HL-60 (cell line): ENCODE data around the gene PER3.

Source experiments
- DNase-seq, 2 experiments: peaks; one replicate each; pipeline ENCODE4 v3.0.0-alpha.2; 2010 to 2020; ENCODE audit warnings: low read depth in 1 of 2, low spot score in 1 of 2
- H3K27ac ChIP-seq: fragments of 250-450 bp; sonication (Bioruptor Pico); replicated peaks from 2 replicates; pipeline ENCODE4 v1.5.1; 2020; ENCODE audit warnings: mild to moderate bottlenecking, moderate library complexity
- H3K27me3 ChIP-seq: fragments of 250-450 bp; sonication (Bioruptor Pico); 2 replicates; pipeline ENCODE4 v1.5.1; 2021; ENCODE audit warnings: mild to moderate bottlenecking, moderate library complexity; ENCODE audit not compliant: insufficient read depth, poor library complexity, severe bottlenecking
- H3K4me3 ChIP-seq: replicated peaks from 2 replicates; pipeline ENCODE4 v1.5.1; 2011; ENCODE audit warnings: mild to moderate bottlenecking, control low read depth, low read length; ENCODE audit not compliant: insufficient read depth
- CTCF ChIP-seq: IDR thresholded peaks from one replicate; pipeline ENCODE4 v1.5.1; 2011; ENCODE audit warnings: low read length, control low read depth, inconsistent platforms; ENCODE audit not compliant: insufficient read depth
- GABPA ChIP-seq: IDR thresholded peaks from 2 replicates; pipeline ENCODE4 v1.6.1; 2012; ENCODE audit warnings: low read depth
- POLR2AphosphoS5 ChIP-seq: IDR thresholded peaks from 2 replicates; pipeline ENCODE4 v1.6.1; 2012; ENCODE audit warnings: low read depth
- REST ChIP-seq: IDR thresholded peaks from 2 replicates; pipeline ENCODE4 v1.6.1; 2012; ENCODE audit warnings: low read depth; ENCODE audit not compliant: insufficient replicate concordance
- SPI1 ChIP-seq: IDR thresholded peaks from 2 replicates; pipeline ENCODE4 v1.6.1; 2012; ENCODE audit warnings: low read depth, mild to moderate bottlenecking, borderline replicate concordance

PER3 gene

GRCh38 chr1:7852804-7853683 lies 69.0 kb downstream of the PER3 start, which contains the start of gene UTS2:
Gene UTS2 (minus strand): TSS chr1:7853065. CDS start chr1:7853003, 62 bp downstream.
- H3K4me3 ChIP-seq: no peak within 1 kb of the TSS
- H3K27me3 ChIP-seq: peaks cover 4% of the 10 kb centered on the region
- TF ChIP-seq GABPA: no peak
- TF ChIP-seq SPI1: no peak
- no peak for TF ChIP-seq POLR2AphosphoS5
- no peak for TF ChIP-seq REST
- no peak for TF ChIP-seq CTCF
- no peak for DNase-seq
- no peak within 1 kb of the TSS for H3K27ac ChIP-seq

- no peak for DNase-seq
- Histone ChIP-seq H3K27ac (no peak overlapping the region), H3K27me3 (peaks cover 4% of the 10 kb centered on the region), H3K4me3 (no peak overlapping the region)
- no peak for TF ChIP-seq SPI1
- no peak for TF ChIP-seq POLR2AphosphoS5
- no peak for TF ChIP-seq REST
- no peak for TF ChIP-seq GABPA
- no peak for TF ChIP-seq CTCF
Measured at GRCh38 chr1:7853684-7854026, 69.6 kb downstream of the PER3 start.

GRCh38 chr1:7856345-7856744 lies 72.3 kb downstream of the PER3 start:
- H3K27ac ChIP-seq: no peak overlapping the region
- H3K27me3 ChIP-seq: peaks cover 4% of the 10 kb centered on the region
- peak; percentile 14 to 18 for DNase-seq
- H3K4me3 ChIP-seq: no peak overlapping the region
- TF ChIP-seq POLR2AphosphoS5: no peak
- peak; percentile 4 for TF ChIP-seq CTCF

GRCh38 chr1:7857000-7857399 lies 72.9 kb downstream of the PER3 start:
- Histone ChIP-seq H3K4me3 (no peak overlapping the region), H3K27me3 (peaks cover 4% of the 10 kb centered on the region), H3K27ac (no peak overlapping the region)
- no peak for DNase-seq
- TF ChIP-seq POLR2AphosphoS5 (no peak), REST (no peak), GABPA (no peak), SPI1 (no peak), CTCF (no peak)
